OCI-M1 (cell line): ENCODE data around the gene MPC2.
"Not testable (repeated sequence)": the region's sequence is repeated elsewhere in the genome, so short reads cannot be mapped to it uniquely, and the experiment has no call there.

ENCODE experiments used
- DNase-seq: peaks from one replicate; lab custom pipeline; 2025; lab: John Stamatoyannopoulos, UW

MPC2 gene

DNA sequence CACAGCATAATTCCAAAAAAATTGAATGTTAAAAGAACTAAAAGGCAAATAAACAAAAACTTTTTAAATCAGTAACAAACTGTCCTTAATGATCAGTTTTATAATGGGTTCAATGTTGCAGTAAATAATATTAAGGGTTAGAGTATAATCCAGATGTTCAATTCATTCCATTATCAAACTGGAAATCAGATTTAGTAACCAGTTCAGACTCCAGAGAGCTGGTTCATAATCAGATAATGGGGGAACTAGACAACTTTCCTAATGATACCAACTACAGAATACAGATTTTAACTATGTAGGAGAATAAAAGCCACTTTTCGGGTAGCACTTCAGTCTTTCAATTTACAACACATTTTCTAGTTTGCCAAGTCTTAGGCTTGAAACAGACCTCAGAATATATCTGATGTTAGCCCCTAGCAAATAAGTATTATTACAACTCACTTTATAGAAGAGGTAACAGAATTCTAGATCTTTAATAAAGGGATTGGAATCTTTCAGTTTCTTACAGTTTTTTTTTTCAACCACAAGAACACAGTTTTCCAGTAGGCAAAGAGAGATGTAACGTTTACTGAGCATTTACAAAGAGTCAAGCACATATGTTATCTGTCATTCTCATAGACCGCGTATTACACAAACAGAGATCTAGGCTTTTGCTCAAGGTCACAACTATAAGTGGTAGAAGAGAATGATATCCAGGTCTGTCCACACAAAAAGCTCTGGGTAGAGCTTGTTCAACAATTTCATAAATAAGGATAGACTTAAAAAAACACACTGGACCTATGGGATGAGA is 2.3 kb downstream of the MPC2 start:
- DNase-seq, result peak; percentile 86

DNA sequence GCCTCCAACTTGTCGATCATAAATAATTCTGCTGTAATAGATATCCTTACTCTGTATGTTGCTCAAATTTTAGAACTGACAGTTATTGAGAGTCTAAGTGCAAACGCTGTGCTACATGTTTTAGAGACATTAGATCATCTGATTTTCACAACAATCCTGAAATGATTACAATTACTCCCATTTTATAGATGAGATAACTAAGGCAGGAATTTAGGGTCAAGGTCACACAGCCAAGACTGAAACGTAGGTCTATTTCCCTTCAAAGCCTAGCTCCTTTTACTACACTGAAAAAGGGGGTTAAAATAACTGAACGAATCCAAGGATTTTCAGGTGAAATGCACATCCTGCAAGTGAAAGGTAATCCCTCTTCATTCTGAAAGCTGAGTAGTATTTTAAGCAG is 3.1 kb downstream of the MPC2 start:
- DNase-seq, result peak; percentile 41

DNA sequence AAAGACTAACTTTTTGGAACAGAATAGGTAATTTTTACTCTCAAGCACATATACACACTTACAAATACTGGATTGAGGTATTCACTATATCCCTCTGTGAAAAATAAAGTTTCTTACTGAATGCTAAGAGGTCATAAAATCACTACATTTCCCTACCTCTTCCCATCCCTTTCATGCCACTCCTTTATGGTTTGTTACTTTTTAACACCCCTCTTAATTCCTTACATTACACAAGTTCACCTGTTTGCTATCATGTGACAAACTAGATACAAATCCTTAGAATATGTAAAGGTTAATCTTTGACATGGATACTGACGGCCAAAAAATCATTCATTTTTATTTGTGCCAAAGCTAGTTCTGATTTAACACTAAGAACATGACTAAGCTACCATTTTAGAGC is 7.1 kb downstream of the MPC2 start:
- DNase-seq, result no peak

DNA sequence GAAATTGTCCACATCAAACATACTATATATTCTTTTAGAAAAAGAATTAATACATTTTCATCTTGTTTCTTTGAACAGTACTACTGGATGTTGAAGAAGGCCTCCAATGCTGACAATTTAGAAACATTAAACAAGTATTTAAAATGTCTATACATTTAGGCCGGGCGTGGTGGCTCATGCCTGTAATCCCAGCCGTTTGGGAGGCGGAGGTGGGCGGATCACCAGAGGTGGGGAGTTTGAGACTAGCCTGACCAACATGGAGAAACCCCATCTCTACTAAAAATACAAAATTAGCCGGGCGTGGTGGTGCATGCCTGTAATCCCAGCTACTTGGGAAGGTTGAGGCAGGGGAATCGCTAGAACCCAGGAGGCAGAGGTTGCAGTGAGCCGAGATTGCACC is 8.0 kb downstream of the MPC2 start:
- DNase-seq, result not testable (repeated sequence)

DNA sequence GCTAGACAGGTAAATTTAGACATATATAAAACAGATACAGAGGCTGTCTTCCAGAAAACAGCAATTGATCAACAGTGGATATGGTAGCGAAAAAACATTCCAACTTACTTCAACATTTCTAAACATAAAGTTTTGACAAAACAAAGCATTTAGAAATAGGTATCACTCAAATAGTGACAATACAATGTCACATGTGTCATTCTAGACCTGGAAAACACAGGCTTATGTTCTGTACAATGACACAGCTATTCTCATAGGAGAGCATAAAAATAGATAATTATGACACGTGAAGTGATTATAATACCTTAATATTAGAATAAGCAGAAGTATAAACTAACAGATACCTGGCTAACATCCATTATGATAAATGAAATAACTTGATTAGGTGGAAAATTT is 8.4 kb downstream of the MPC2 start:
- peak; percentile 27 for DNase-seq

DNA sequence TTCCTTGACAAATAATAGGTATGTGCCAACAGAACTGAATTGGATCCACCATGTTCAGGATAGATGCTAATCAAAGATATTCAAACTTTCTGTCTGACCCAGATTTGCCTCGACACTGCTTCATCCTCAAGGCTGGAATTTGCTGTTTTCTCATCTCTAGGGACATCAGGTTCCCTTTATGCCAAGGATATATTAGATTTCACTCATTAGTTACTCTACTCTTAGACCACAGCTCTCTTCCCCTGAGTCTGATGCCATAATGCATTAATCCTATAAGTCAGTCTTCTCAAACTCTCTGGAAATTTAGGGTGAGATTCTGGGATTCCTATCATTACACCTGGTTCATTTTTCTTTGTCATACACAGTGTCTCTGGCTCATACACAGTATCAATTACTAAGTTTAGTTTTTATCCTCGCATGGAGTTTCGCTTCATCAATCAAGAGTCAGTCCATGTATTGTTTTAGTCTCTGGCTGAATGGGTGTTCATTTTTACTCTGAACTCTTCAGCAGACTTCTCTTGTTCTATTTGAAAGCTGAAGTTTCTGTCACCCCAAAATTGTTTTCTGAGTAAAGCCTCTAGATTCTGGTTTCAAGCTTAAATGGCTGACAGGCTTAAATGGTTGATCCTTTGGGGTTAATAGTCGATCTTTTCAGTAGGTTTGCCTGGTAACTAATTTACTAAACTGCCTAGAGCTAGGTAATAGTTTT is 9.7 kb downstream of the MPC2 start:
- DNase-seq, result no peak

DNA sequence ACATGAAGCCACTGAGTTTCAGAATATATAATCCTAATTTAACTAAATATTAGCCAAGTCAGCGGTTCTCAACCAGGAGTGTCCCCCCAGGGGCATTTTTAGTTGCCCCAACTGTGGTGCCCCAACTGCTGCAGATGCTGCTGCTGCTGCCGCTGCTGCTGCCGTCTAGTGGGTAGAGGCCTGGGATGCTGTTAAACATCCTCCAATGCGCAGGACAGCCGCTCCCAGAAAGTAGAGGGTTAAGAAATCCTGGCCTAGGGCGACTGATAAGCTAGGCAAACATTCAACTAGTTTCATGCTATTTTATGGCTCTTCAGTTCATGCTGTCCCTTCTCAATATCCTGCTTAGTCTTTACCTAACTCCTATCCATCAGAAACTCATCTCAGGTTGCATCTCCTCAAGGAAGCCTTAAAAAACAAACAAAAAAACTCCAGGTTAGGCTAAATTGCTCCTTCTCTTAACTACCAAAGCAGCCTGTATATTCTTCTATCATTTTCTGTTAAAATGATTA is 10.3 kb downstream of the MPC2 start:
- no peak for DNase-seq

DNA sequence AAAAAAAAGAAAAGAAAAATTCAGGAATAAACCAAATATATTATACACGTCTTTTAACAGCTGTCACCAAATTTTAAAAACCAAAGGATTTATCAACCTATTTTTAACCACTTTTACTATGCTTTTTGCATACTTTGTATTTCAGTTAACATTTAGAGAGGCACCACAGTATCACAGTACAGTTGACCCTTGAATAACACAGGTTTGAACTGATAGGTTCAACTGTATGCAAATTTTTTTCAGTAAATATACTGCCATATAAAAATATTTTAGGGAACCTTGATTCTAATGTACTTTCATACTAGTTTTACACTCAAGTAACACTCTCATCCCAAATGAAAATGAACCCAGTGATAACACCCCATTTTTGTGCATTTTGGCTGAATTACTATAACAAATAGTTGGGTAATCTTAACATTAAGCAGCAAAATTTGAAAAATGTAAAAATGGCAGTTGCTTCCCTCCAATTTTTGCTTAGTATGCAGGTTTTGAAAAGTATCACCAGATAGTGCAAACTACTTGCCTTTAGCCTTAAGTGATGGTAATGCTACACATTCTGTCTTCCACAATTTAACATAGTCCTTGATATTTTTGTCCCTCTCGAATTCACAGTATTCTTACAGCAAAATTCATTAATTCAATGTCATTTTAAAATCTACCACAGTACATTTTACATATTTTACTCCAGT is 12.2 kb downstream of the MPC2 start:
- peak; percentile 75 for DNase-seq

DNA sequence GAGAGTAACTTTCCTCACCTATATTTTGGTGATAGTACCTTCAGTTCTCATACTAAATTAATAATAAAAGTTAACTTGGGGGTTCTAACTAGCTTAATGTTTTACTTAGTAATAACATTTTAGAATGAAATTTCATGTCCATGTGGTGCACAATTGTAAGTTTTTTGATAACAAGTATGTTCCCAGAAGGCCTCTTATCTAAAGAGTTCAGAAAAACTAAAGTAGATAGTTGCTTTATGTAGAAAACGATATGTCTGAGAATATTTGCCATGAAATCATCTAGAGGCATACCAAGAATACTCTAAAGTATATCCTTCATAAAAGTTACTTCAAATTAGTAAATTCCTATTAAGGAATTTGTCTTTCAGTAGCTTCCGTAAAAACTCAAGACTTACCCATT is 12.8 kb downstream of the MPC2 start:
- DNase-seq, result peak; percentile 77

DNA sequence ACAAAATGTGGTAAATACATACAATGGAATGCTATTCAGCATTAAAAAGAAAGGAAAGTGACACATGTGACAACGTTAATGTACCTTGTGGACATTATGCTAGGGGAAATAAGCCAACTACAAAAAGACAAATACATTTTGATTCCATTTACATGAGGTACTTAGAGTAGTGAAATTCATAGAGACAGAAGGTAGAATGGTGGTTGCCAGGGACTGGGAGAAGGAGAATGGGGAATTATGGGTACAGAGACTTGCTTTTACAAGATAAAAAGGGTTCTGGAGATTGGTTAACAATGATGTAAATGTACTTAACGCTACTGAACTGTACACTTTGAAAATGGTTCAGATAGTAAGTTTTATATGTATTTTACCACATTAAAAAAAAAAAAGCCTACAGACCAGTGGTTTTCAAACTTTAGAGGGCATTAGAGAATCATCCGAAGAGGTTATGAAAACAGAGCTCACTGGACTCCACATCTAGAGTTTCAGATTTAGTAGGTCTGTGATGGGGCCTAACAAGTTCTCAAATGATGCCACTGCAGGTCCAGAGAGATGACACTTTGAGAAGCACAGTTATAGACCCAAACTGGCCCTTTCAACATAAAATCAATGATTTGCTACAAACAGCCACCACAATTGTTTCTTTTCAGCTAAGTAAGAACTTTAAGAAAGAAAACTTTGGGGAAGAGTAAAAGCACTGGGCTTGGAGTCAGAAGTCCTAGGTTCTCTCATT is 13.4 kb downstream of the MPC2 start:
- peak; percentile 81 for DNase-seq

DNA sequence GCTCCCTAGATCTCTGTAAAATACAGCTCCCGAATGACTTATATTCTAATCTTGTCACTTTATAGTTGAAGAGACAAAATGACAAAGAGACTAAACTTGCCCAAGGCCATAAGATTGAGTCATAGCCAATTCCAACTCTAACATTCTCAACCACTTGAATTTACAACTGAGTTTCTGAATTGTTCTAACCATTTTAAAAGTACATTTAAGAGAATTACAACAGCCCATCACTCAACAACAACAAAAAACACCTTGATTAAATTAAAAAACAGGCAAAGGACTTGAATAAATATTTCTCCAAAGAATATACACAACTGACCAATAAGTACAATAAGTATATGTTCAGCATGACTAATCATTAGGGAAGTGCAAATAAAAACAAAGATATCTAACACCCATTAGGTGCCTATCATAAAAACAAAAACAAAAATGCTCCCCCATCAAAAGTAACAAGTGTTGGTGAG is 14.2 kb downstream of the MPC2 start:
- peak; percentile 52 for DNase-seq

DNA sequence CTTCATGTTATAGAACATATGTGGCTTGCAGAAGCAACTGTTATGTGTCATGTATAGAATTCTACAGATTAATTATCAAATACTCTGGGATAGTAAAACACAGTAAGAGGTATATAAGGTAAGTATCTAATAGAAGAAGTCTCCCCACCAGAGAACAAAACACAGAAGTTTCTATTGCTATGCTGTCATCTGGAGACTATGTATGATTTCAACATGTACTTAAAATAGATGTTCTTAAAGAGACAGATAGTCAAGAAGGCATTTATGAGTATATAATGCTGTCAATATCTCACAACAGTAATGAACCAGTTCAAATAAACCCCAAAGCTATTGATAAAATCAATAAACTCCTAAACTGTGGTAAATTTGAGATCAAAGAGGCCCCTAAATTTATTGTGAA is 14.8 kb downstream of the MPC2 start:
- peak; percentile 60 for DNase-seq

DNA sequence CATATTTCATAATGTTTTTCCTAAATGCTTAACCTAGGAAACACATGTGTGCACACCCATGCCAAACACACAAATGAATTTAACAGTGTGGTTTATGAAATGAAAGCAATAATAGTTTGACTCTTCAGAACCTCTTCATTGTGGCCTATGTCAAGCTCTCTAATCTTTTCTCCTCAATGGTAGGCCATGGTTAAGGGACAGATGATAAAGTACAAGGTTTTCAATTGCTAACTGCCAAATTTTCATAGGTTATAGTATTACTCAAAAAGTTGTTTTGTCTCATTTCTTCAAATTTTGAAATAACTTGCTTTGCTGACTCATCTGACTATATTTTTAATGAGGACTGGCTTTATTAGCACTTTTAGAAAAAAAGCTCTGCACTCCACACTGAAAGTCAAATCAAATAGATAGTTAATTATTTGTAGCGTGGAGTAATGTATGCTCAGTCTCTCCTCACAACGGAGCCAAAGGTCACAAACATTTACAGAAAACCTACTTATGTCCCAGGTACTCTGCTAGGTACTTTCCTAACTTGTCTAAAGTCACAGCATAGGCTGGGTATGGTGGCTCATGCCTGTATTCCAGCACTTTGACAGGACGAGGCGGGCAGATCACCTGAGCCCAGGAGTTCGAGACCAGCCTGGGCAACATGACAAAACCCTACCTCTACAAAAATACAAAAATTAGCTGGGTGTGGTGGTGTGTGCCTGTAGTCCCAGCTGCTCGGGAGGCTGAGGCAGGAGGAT is 19.9 kb downstream of the MPC2 start:
- peak; percentile 21 for DNase-seq

DNA sequence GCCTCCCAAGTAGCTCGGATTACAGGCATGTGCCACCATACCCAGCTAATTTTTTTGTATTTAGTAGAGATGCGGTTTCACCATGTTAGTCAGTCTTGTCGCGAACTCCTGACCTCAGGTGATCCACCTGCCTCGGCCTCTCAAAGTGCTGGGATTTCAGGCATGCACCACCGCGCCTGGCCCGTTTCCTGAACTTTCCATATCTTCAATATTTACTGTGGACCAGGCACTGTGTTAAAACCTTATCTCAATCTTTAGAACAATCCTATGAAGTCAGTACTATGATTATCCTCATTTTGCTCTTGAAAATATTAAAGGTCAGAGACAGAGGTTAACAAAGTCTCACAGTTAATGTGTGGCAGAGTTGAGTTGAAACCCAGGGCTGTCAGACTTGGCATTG is 21.3 kb downstream of the MPC2 start:
- no peak for DNase-seq

DNA sequence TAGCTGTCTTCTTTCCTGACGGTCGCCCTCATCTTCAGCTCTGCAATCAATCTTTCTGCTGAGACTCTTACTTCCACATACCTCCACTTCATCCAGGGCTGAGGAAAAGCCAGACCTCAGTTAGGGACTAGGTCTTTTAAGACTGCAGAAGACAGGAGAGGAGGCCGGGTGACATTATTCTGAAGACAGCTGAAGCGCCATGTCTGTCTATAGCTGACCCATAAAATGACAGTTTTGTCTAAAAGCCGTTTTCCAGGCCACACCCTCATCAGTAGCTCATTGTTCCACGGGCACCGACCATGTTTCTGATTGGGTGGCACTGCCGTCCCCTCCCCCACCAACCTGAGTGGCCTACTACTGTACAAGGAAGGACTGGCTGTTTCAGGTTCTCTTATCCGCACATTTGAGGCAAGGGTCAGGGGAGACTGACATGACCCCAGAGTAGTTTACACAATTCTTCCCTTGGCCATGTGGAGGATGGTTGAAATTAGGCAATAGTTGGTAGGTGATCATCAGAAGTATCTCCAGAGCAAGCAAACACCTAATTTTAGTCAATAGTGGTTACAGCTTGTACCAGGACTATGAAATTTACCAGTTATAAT is 22.9 kb downstream of the MPC2 start, which contains the start of gene ADCY10:
Gene ADCY10, minus strand, starts transcription at position 240 of the 602 bp plus-strand sequence. CDS start 8,994 bp downstream, outside the sequence.
- DNase-seq, result no peak

DNA sequence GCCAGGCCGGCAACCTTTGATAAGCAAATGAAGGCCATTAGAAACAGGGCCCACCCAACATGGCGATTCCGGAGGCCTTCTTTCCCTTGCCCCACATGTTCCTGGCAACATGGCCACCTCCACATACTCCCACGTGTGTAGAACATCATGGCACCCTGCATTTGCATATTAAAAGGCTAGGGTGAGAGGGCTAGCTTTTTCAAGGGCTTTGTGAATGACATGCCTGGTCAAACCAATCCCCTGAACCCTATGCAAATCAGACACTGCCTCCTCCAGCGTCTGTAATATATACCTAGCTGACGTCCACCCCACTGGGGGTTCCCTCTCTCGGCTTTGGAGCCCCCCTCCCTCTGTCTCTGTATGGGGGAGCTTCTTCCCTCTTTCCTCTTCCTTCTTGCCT is 24.6 kb downstream of the MPC2 start:
- no peak for DNase-seq

DNA sequence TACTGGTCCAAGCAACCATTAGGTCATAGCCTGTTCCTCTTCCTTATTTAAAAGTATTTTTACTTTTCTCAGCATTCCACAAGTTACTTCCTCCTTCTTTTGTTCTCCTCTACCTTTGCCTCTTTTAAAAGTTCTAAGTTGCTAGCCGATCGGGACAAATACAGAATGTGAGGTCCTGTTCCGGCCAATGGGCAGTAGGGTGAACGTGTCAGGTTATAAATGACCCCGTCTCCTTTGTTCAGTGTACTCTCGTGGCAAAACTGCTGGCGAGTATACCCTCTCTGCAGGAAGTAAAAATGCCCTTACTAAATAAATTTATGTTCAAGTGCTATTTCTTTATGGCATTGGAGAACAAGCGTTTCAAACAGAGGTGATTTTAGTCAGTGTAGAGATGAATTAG is 25.5 kb downstream of the MPC2 start:
- no peak for DNase-seq

DNA sequence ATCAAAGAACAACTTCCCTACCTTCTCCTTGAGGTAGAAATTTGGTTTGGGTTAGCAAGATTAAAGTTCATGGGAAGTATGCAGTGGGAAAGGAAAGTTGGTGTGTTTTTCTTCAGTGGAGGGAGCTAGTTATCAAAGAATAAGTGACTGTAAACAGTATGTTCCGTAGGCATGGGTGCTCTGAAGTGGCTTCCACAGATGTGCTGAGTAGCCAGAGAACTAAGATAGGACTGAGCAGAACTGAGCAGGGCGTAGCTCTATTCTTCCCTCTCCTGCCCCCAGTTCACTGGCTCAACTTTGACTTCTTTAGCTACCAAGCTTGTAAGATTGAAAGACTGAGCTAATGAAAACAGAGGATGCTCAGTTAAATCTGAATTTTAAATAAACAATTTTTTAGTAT is 26.3 kb downstream of the MPC2 start:
- no peak for DNase-seq

DNA sequence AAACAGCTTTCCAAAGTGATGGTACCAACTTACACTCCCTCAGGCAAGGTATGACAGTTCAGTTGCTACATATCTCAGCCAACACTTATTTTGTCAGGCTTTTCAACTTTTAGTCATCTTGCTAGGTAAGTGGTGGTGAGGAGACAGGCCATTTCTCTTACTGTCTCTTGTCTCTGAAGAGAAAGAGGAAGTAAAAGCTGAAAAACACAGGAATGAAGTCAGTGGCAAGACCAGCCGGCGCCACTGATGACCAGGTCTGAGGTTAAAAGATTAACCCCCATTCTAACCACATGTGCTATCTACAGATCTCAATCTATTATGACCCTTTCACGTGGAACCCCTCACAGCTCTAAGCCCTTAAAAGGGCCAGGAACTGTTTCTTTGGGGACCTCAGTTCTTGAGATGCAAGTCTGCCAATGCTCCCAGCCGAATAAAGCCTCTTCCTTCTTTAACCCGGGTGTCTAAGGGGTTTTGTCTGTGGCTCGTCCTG is 27.1 kb downstream of the MPC2 start:
- peak; percentile 96 for DNase-seq

DNA sequence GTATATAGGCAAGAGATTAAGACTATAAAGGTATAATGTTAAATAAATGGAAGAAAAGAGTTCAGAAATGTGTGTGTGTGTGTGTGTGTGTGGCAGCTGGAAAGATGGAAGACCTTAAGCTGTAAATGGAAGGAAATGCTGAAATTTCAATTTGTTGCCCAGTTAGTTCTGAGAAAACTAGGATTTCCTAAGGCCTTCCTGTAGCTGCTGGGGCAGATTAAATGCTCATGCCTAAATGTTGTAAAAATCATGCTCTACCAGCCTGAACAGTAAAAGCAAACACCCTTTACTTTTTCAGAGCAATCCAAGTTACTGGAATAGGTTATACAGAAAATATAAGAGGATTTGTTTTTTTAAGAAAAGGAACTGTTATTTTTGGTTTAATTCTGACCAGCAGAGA is 31.2 kb downstream of the MPC2 start:
- peak; percentile 46 for DNase-seq

DNA sequence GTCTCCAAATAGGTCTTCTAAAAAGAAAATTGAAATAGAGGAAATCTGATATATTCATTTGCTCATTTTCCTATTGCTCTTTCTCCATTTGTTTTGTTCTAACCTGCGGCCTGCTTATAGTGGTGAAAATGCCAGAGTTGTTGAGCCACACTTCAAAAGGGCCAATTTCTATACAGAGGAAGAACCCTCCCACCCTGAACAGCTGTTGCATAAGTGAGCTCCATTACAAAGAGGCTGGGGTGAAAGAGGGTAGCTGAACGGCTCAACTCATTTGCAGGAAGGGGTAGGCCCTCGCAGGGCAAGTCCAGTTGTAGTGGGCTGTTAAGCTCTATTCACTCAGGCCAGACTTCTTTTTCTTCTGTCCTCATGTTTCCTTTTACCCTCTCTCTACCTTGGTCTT is 31.7 kb downstream of the MPC2 start:
- DNase-seq, result peak; percentile 46
